ENCODE results near the gene ACSF2.

DNA sequence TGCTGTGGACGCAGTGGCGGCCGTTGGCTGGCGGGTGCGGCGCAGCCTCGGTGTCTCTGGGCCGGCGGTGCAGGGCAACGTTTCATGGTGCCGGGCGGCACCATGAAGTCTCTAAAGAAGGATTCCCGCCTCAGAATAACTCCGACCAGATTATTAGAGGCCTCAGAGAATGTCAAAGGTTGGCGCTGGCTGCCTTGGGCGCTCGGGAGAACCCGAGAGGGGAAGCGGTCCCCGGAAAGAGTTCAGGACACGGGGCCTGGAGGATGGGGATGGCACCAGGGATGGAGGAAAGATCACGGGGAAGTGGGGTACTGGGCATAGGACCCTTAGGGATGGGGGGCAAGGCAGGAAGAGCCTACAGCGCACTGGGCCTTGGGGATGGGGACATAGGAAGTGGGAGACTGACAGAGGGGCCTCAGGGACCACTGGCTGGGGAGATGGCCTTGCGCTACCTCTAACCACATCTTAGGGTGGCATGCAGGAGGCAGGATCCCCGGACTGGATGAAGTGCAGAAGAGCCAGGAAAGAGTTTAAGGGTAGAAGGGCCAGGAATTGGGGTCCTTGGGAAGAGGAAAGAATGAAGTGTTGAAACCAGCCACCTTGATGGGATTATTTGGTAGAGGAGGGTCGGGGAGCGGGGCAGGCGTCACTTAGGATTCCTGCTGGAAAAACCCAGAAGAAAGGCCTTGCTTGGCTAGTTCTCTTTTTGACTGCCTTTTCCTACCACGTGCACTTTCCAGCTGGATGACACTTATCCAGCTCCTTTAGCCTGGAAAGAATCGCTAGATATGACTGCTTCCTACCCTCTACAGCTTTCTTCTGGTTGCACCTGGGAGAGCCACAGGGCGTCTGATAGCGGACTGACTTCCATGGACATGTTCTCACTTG, 82.8 kb downstream of the ACSF2 start:
- TF ChIP-seq GATA3 (IDR thresholded peaks at IDR 0.05; ENCODE audit: low read depth, low read length) (no peak), GATA2 (IDR thresholded peaks at IDR 0.05; ENCODE audit: low read depth, low read length) (no peak)
